PC-3 (cell line): ENCODE results near the gene IL3. TPM values are rescaled to one million over a fixed set of nuclear protein-coding genes. Genes with fewer than 3 reads are reported as not detected.

Experiments
- ATAC-seq: fragments of 200-7000 bp; cut with Tn5 transposase; 2 replicates; pipeline ENCODE4 v1.9.1; 2020; ENCODE audit warnings: mild to moderate bottlenecking, moderate library complexity
- BruUV-seq: library from RNA; stranded (reverse); fragments of 400-500 nt; replicated peaks from 2 replicates; lab custom pipeline; 2021; lab: Mats Ljungman, UMichigan
- CTCF ChIA-PET: fragments of 300-600 bp; sonication (Branson Sonifier 250); formaldehyde crosslinking; loops from one replicate; lab custom pipeline; 2022; ENCODE audit warnings: antibody characterized with exemption; lab: Charles Lee
- POLR2A ChIA-PET: fragments of 300-600 bp; sonication (Branson Sonifier 250); formaldehyde crosslinking; loops from one replicate; lab custom pipeline; 2022; ENCODE audit warnings: antibody characterized with exemption; ENCODE audit not compliant: unreplicated experiment; lab: Charles Lee
- DNase-seq: peaks from one replicate; pipeline ENCODE4 v3.0.0-alpha.2; 2015
- H2AFZ ChIP-seq: fragments of 300-600 bp; sonication (generic); 2 replicates; pipeline ENCODE4 v1.6.0; 2016; ENCODE audit warnings: antibody characterized with exemption, low read length
- H3F3A ChIP-seq: fragments of 300-600 bp; sonication (generic); one replicate; pipeline ENCODE4 v1.6.0; 2017; ENCODE audit warnings: antibody characterized with exemption, low read length, control low read depth, mild to moderate bottlenecking; ENCODE audit not compliant: unreplicated experiment
- H3K27ac ChIP-seq: fragments of 300-600 bp; sonication (generic); 2 replicates; pipeline ENCODE4 v1.5.1; 2016; ENCODE audit warnings: mild to moderate bottlenecking, low read length
- H3K27me3 ChIP-seq: fragments of 300-600 bp; sonication (generic); 2 replicates; pipeline ENCODE4 v1.6.1; 2016; ENCODE audit warnings: low read length, mixed read lengths
- H3K36me3 ChIP-seq: fragments of 300-600 bp; sonication (generic); 2 replicates; pipeline ENCODE4 v1.6.1; 2016; ENCODE audit warnings: low read depth, mixed run types, low read length, mixed read lengths
- H3K4me1 ChIP-seq: fragments of 300-600 bp; sonication (generic); 2 replicates; pipeline ENCODE4 v1.5.1; 2016; ENCODE audit warnings: low read length; ENCODE audit not compliant: insufficient read depth
- H3K4me2 ChIP-seq: fragments of 300-600 bp; sonication (generic); 2 replicates; pipeline ENCODE4 v1.6.0; 2016; ENCODE audit warnings: low read length
- H3K4me3 ChIP-seq: fragments of 300-600 bp; sonication (generic); 2 replicates; pipeline ENCODE4 v1.5.1; 2016; ENCODE audit warnings: mild to moderate bottlenecking, low read length, mixed read lengths
- H3K79me2 ChIP-seq: fragments of 300-600 bp; sonication (generic); 2 replicates; pipeline ENCODE4 v1.6.1; 2017; ENCODE audit warnings: low read length, mixed read lengths
- H3K9ac ChIP-seq: fragments of 300-600 bp; sonication (generic); 2 replicates; pipeline ENCODE4 v1.6.0; 2016; ENCODE audit warnings: mild to moderate bottlenecking, low read length
- H3K9me2 ChIP-seq: fragments of 300-600 bp; sonication (generic); replicated peaks from 2 replicates; pipeline ENCODE4 v1.6.1; 2016; ENCODE audit warnings: mixed run types, low read length, mixed read lengths
- H3K9me3 ChIP-seq: fragments of 300-600 bp; sonication (generic); 2 replicates; pipeline ENCODE4 v1.6.1; 2016; ENCODE audit warnings: low read length, mixed read lengths
- H4K20me1 ChIP-seq: fragments of 300-600 bp; sonication (generic); 2 replicates; pipeline ENCODE4 v1.6.1; 2016; ENCODE audit warnings: low read length, mixed read lengths
- CTCF ChIP-seq: fragments of 300-600 bp; sonication (generic); conservative IDR thresholded peaks from 2 replicates; pipeline ENCODE4 v1.5.1; 2017; ENCODE audit warnings: antibody characterized with exemption, low read depth, mild to moderate bottlenecking, low read length
- EZH2 ChIP-seq: fragments of 300-600 bp; sonication (generic); IDR thresholded peaks from one replicate; pipeline ENCODE4 v1.6.1; 2017; ENCODE audit warnings: antibody characterized with exemption, mild to moderate bottlenecking, low read length; ENCODE audit not compliant: unreplicated experiment
- EZH2phosphoT487 ChIP-seq: fragments of 300-600 bp; sonication (generic); IDR thresholded peaks from 2 replicates; pipeline ENCODE4 v1.6.1; 2018; ENCODE audit warnings: mild to moderate bottlenecking, antibody characterized with exemption, low read length, borderline replicate concordance
- intact Hi-C: fragments of 100-400 bp; cut with micrococcal nuclease; formaldehyde crosslinking; loops from 2 replicates; pipeline ENCODE4 v1.9.0; 2023
- total RNA-seq: library from RNA; depleted of rRNA; stranded (reverse); fragments of >200 nt; gene quantifications from 2 replicates; pipeline ENCODE4 v1.2.3, GENCODE V29; 2014

The IL3 gene
- total RNA-seq, 1 experiment from 2014 or later: not detected

- H3K9ac ChIP-seq: no peak overlapping the region
- intact Hi-C loops: no loop called here
- no peaks in the 10 kb centered on the region for H3K79me2 ChIP-seq
- H3K27me3 ChIP-seq: no peaks in the 10 kb centered on the region
- ChIA-PET POLR2A (no interaction called here), CTCF (no interaction called here)
- no peak for DNase-seq
- no peak overlapping the region for H3K4me3 ChIP-seq
- no peak overlapping the region for H3K4me2 ChIP-seq
- no peaks in the 10 kb centered on the region for H3K36me3 ChIP-seq
- no peaks in the 10 kb centered on the region for H4K20me1 ChIP-seq
- H2AFZ ChIP-seq: no peak overlapping the region
- H3K4me1 ChIP-seq: no peaks in the 10 kb centered on the region
- no peaks in the 10 kb centered on the region for H3K9me3 ChIP-seq
- no TSS peak for BruUV-seq
- TF ChIP-seq CTCF: no peak
- no peak for TF ChIP-seq EZH2phosphoT487
- TF ChIP-seq EZH2: no peak
- ATAC-seq: no peak
- H3F3A ChIP-seq: no peaks in the 10 kb centered on the region
- H3K9me2 ChIP-seq: no peaks in the 10 kb centered on the region
- H3K27ac ChIP-seq: no peak overlapping the region
Measured at GRCh38 chr5:132055808-132056609, 4.4 kb upstream of the IL3 start.

- BruUV-seq: no TSS peak
- Histone ChIP-seq H3K4me1 (no peaks in the 10 kb centered on the region), H3K4me3 (no peak overlapping the region), H3K9ac (no peak overlapping the region), H3K27ac (no peak overlapping the region), H3K4me2 (no peak overlapping the region), H3K9me3 (no peaks in the 10 kb centered on the region), H2AFZ (no peak overlapping the region), H3K27me3 (no peaks in the 10 kb centered on the region), H3K79me2 (no peaks in the 10 kb centered on the region), H4K20me1 (no peaks in the 10 kb centered on the region), H3F3A (no peaks in the 10 kb centered on the region), H3K36me3 (no peaks in the 10 kb centered on the region), H3K9me2 (no peaks in the 10 kb centered on the region)
- CTCF ChIA-PET: no interaction called here
- intact Hi-C loops: no loop called here
- DNase-seq (no peak), ATAC-seq (no peak)
- POLR2A ChIA-PET: no interaction called here
- TF ChIP-seq CTCF (no peak), EZH2phosphoT487 (no peak), EZH2 (no peak)
Measured at GRCh38 chr5:132056610-132057497, 3.6 kb upstream of the IL3 start.
